Psoas muscle (tissue), 8 donors: ENCODE data around the gene SIGLEC5. TPM values are rescaled to one million over a fixed set of nuclear protein-coding genes. Genes with fewer than 3 reads are reported as not detected.
A peak's percentile ranks its signal among the peaks of the same experiment; 100 is the strongest.

ENCODE experiments used
- ATAC-seq, 4 donors: fragments of 200-7000 bp; cut with Tn5 transposase; one replicate each; pipeline ENCODE4 v1.9.1; 2020; ENCODE audit warnings: moderate library complexity in 3 of 4, mild to moderate bottlenecking in 2 of 4
- DNase-seq, 2 donors: peaks; one replicate each; pipeline ENCODE4 v3.0.0-alpha.2; 2020
- H3K27ac ChIP-seq: fragments of 200-600 bp; one replicate; pipeline ENCODE4 v1.8.0; 2022
- H3K27me3 ChIP-seq, 3 donors: fragments of 200-600 bp in 1 of 3; one replicate each; pipeline versions ENCODE4 v1.6.1 to v1.8.0; 2013 to 2022; ENCODE audit warnings: low read length in 2 of 3, mild to moderate bottlenecking in 2 of 3, moderate library complexity in 1 of 3; ENCODE audit not compliant: insufficient read depth in 3 of 3
- H3K36me3 ChIP-seq, 2 donors: fragments of 200-600 bp in 1 of 2; one replicate each; pipeline versions ENCODE4 v1.6.1 to v1.8.0; 2013 to 2022; ENCODE audit warnings: low read depth in 1 of 2, mild to moderate bottlenecking in 1 of 2, moderate library complexity in 1 of 2; ENCODE audit not compliant: insufficient read depth in 1 of 2
- H3K4me1 ChIP-seq: fragments of 200-600 bp; one replicate; pipeline ENCODE4 v1.8.0; 2022
- H3K4me3 ChIP-seq: fragments of 200-600 bp; one replicate; pipeline ENCODE4 v1.8.0; 2022; ENCODE audit warnings: mild to moderate bottlenecking
- H3K9me3 ChIP-seq: fragments of 200-600 bp; one replicate; pipeline ENCODE4 v1.8.0; 2022
- CTCF ChIP-seq: fragments of 200-600 bp; IDR thresholded peaks from one replicate; pipeline ENCODE4 v1.8.0; 2022; ENCODE audit warnings: antibody characterized with exemption
- WGBS, 3 donors: extraction: QIAGEN DNeasy Blood & Tissue Kit; methylation state at CpG; one replicate each; pipeline versions ENCODE4 v1.1.6 to v1.1.7; 2013; 5-methylcytosine and 5-hydroxymethylcytosine counted together
- intact Hi-C, 2 donors: fragments of 100-400 bp; cut with DNase I; formaldehyde crosslinking; loops; one replicate each; pipeline versions ENCODE4 v1.11.0 to v1.14.2; 2022
- polyA plus RNA-seq, 3 donors: library from polyadenylated mRNA; stranded (reverse); fragments of 200-250 nt; gene quantifications; one replicate each; pipeline ENCODE4 v1.2.3, GENCODE V29; 2013
- total RNA-seq, 4 donors: library from RNA; stranded (reverse); fragmentation: NEBNext Ultra II Directional in 2 of 4; extraction: Animal tissue kit (Norgen Biotek cat#: 25700) in 2 of 4; gene quantifications; one replicate each; pipeline versions ENCODE4 v1.2.1 to v1.2.4, GENCODE V29; 2021 to 2023
- donor health status: healthy with polysubstance abuse.
- donor health status: DM: no; HTN: no; CAD: no; lungs with moderate emphysema.
- donor health status: Bipolar disorder and iron deficiency.
- donor health status: healthy.
- donor health status: DM: yes; HTN: yes; CAD: no.
- donor health status: DM: no; HTN: no; CAD: no.
- donor health status: DM: no; HTN: no; CAD: no.
- donor health status: DM: yes; HTN: yes; CAD: no.

Gene SIGLEC5
- total and polyA plus RNA-seq, 7 donors: 0.01 to 0.65 (median 0.56) TPM; not detected in 4

- H3K27ac ChIP-seq: peak within 1 kb of the TSS; percentile 72
- no peaks in the 10 kb centered on the region for H3K9me3 ChIP-seq
- H3K36me3 ChIP-seq: peaks cover 0 to 26% of the 10 kb centered on the region in 2 donors
- peak within 1 kb of the TSS; percentile 81 for H3K4me3 ChIP-seq
- peak; percentile 99 to 100 (median 99) for ATAC-seq
- peak; percentile 96 to 97 for DNase-seq
- H3K27me3 ChIP-seq: peaks cover 0 to 13% (median 0%) of the 10 kb centered on the region in 3 donors
- intact Hi-C loops: loop anchor here in 1 of 2 donors (5.0 kb wide), 1 partner anchor 234 kb away; no protein-coding TSS in a partner anchor
- peaks cover 11% of the 10 kb centered on the region for H3K4me1 ChIP-seq
- TF ChIP-seq CTCF: no peak
- 0% methylated on average over 30 of the region's 30 CpGs for WGBS, 3 donors
Observed at GRCh38 chr19:51570962-51571575, 59.1 kb downstream of the SIGLEC5 start, which contains the start of gene ZNF175. Gene ZNF175, plus strand, starts transcription at chr19:51571283. Its CDS starts 2,047 bp downstream, at chr19:51573330.

GRCh38 chr19:51568456-51568855, 61.7 kb downstream of the SIGLEC5 start:
- Histone ChIP-seq H3K27ac (no peak overlapping the region), H3K27me3 (peaks cover 0 to 18% (median 11%) of the 10 kb centered on the region in 3 donors), H3K4me1 (peaks cover 11% of the 10 kb centered on the region), H3K9me3 (no peaks in the 10 kb centered on the region), H3K36me3 (peaks cover 0 to 7% of the 10 kb centered on the region in 2 donors), H3K4me3 (no peak overlapping the region)
- intact Hi-C loops: no loop called here
- 79 to 84% (median 83%) methylated on average over 1 of the region's 1 CpG for WGBS, 3 donors
- no peak for TF ChIP-seq CTCF
- DNase-seq (no peak), ATAC-seq (no peak)

GRCh38 chr19:51567583-51567982, 62.6 kb downstream of the SIGLEC5 start:
- Histone ChIP-seq H3K27ac (no peak overlapping the region), H3K36me3 (no peaks in the 10 kb centered on the region), H3K9me3 (no peaks in the 10 kb centered on the region), H3K27me3 (peaks cover 0 to 18% (median 13%) of the 10 kb centered on the region in 3 donors), H3K4me3 (no peak overlapping the region), H3K4me1 (peaks cover 7% of the 10 kb centered on the region)
- no peak for DNase-seq
- intact Hi-C loops: no loop called here
- WGBS, 3 donors: 71 to 75% (median 72%) methylated on average over 4 of the region's 4 CpGs
- ATAC-seq: no peak
- no peak for TF ChIP-seq CTCF

- H3K4me3 ChIP-seq: no peak overlapping the region
- 77 to 78% (median 77%) methylated on average over 8 of the region's 8 CpGs for WGBS, 3 donors
- DNase-seq: no peak
- no peaks in the 10 kb centered on the region for H3K9me3 ChIP-seq
- H3K36me3 ChIP-seq: no peaks in the 10 kb centered on the region
- H3K27ac ChIP-seq: no peak overlapping the region
- H3K4me1 ChIP-seq: no peaks in the 10 kb centered on the region
- ATAC-seq: no peak
- peaks cover 0 to 18% (median 13%) of the 10 kb centered on the region in 3 donors for H3K27me3 ChIP-seq
- intact Hi-C loops: no loop called here
- TF ChIP-seq CTCF: no peak
Observed at GRCh38 chr19:51566489-51567100, 63.6 kb downstream of the SIGLEC5 start.
